LoVo (cell line): ENCODE results near the gene KATNA1.

Experiments used
- DNase-seq: peaks from one replicate; pipeline ENCODE4 v3.0.0-alpha.2; 2016; ENCODE audit warnings: low spot score

KATNA1 gene

GRCh38 chr6:149608381-149608982 lies 40.0 kb downstream of the KATNA1 start:
- no peak for DNase-seq

GRCh38 chr6:149600508-149600907 lies 48.0 kb downstream of the KATNA1 start:
- DNase-seq = no peak

- no peak for DNase-seq
These were observed 55.1 kb downstream of the KATNA1 start for GRCh38 chr6:149593408-149593807.

GRCh38 chr6:149592983-149593382 lies 55.5 kb downstream of the KATNA1 start:
- DNase-seq = no peak

GRCh38 chr6:149586149-149586548 lies 62.4 kb downstream of the KATNA1 start:
- no peak for DNase-seq

GRCh38 chr6:149581349-149581748 lies 67.2 kb downstream of the KATNA1 start:
- no peak for DNase-seq

GRCh38 chr6:149580880-149581279 lies 67.6 kb downstream of the KATNA1 start:
- no peak for DNase-seq

GRCh38 chr6:149567945-149568585 lies 80.4 kb downstream of the KATNA1 start:
- DNase-seq = no peak

- no peak for DNase-seq
These were observed 81.3 kb downstream of the KATNA1 start for GRCh38 chr6:149567194-149567586.

- DNase-seq = peak; percentile 54
These were observed 81.9 kb downstream of the KATNA1 start for GRCh38 chr6:149566410-149567193.

- DNase-seq = peak; percentile 96
These were observed 82.7 kb downstream of the KATNA1 start, which contains the start of gene GINM1 for GRCh38 chr6:149565527-149566409. Gene GINM1 (plus strand): TSS chr6:149566375. CDS start chr6:149566415, 40 bp downstream.

- no peak for DNase-seq
These were observed 84.6 kb downstream of the KATNA1 start for GRCh38 chr6:149563928-149564325.

GRCh38 chr6:149563203-149563927 lies 85.1 kb downstream of the KATNA1 start:
- DNase-seq = no peak

- peak; percentile 9 for DNase-seq
These were observed 87.8 kb downstream of the KATNA1 start for GRCh38 chr6:149560736-149561135.

GRCh38 chr6:149559389-149559788 lies 89.1 kb downstream of the KATNA1 start:
- DNase-seq = no peak

- no peak for DNase-seq
These were observed 90.5 kb downstream of the KATNA1 start for GRCh38 chr6:149558029-149558428.

GRCh38 chr6:149551920-149552319 lies 96.6 kb downstream of the KATNA1 start:
- no peak for DNase-seq

GRCh38 chr6:149545754-149546471 lies 102.6 kb downstream of the KATNA1 start, which contains the start of gene PPIL4:
Gene PPIL4 (minus strand): TSS chr6:149546043. CDS start chr6:149546005, 38 bp downstream.
- peak; percentile 97 for DNase-seq

GRCh38 chr6:149545258-149545753 lies 103.2 kb downstream of the KATNA1 start:
- DNase-seq = peak; percentile 28
